Progenitor cell of endocrine pancreas (in vitro differentiated cells): ENCODE results near the gene ZNF607. TPM values are rescaled to one million over a fixed set of nuclear protein-coding genes. Genes with fewer than 3 reads are reported as not detected.

Experiments
- DNase-seq: peaks from one replicate; pipeline ENCODE4 v3.0.0; 2021; ENCODE audit warnings: low spot score; ENCODE audit not compliant: unreplicated experiment
- H3K27ac Mint-ChIP-seq: 2 replicates; pipeline ENCODE4 v1.8.0; 2021; ENCODE audit warnings: mild to moderate bottlenecking, moderate library complexity, mixed read lengths
- H3K27me3 Mint-ChIP-seq: 2 replicates; pipeline ENCODE4 v1.8.0; 2021; ENCODE audit warnings: mixed read lengths
- H3K36me3 Mint-ChIP-seq: 2 replicates; pipeline ENCODE4 v1.8.0; 2022; ENCODE audit warnings: mixed read lengths; ENCODE audit not compliant: insufficient read depth
- H3K4me1 Mint-ChIP-seq: 2 replicates; pipeline ENCODE4 v1.8.0; 2021; ENCODE audit warnings: low read depth, mixed read lengths
- H3K4me3 Mint-ChIP-seq: 2 replicates; pipeline ENCODE4 v1.8.0; 2021; ENCODE audit warnings: low read depth, mild to moderate bottlenecking, moderate library complexity, mixed read lengths
- H3K9me3 Mint-ChIP-seq: 2 replicates; pipeline ENCODE4 v1.8.0; 2021; ENCODE audit warnings: low read depth, mixed read lengths
- total RNA-seq: library from RNA; stranded (reverse); gene quantifications from 2 replicates; pipeline ENCODE4 v1.2.1, GENCODE V29; 2021
- TF ChIP-seq, protein P1 (sequence below): fragments of 200-600 bp; sonication (generic); IDR thresholded peaks from one replicate; pipeline ENCODE4 v1.5.0; 2021; ENCODE audit warnings: antibody characterized with exemption, mild to moderate bottlenecking; ENCODE audit not compliant: unreplicated experiment

ZNF607 gene
- total RNA-seq, 1 donor from 2014 or later, result 28.9 TPM

DNA sequence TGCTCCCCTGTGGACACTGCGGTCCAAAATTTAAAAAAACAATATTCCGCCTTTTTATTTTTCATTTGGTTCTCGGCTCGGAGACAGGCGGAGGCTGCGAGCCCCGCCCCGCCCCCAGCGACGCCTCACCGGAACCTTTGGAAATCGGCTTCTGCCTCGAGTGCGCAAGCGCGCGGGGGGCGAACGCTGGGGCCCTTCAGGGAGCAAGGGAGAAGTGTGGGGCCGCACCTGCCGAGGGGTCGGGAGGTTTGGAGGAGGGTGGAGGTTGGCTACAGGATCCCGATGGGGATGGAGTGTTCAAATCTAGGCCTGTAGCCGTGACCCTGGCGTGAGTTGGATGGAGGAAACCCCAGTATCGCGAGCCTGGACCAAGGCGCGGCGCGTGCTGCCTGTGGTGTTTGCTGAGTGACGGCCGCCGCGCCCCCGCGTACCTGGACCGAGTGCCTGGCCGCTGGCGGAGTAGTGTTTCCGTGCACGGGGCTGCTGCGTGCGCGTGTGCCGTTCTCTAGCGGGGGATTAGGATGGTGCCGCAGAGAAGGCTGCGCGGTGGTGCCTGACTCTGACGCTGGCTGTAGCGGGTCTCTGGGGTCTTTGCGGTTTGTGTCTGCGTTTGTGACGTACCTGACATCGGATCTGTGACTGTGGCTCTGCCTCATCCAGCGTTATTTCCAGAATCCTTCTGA, 63.7 kb downstream of the ZNF607 start:
- peak overlapping the region; percentile 96 for H3K27ac Mint-ChIP-seq
- DNase-seq, result peak; percentile 81
- H3K4me1 Mint-ChIP-seq, result peaks cover 16% of the 10 kb centered on the region
- H3K9me3 Mint-ChIP-seq, result peaks cover 3% of the 10 kb centered on the region
- peak overlapping the region; percentile 89 for H3K4me3 Mint-ChIP-seq
- peaks cover 2% of the 10 kb centered on the region for H3K36me3 Mint-ChIP-seq
- TF ChIP-seq, protein P1, sequence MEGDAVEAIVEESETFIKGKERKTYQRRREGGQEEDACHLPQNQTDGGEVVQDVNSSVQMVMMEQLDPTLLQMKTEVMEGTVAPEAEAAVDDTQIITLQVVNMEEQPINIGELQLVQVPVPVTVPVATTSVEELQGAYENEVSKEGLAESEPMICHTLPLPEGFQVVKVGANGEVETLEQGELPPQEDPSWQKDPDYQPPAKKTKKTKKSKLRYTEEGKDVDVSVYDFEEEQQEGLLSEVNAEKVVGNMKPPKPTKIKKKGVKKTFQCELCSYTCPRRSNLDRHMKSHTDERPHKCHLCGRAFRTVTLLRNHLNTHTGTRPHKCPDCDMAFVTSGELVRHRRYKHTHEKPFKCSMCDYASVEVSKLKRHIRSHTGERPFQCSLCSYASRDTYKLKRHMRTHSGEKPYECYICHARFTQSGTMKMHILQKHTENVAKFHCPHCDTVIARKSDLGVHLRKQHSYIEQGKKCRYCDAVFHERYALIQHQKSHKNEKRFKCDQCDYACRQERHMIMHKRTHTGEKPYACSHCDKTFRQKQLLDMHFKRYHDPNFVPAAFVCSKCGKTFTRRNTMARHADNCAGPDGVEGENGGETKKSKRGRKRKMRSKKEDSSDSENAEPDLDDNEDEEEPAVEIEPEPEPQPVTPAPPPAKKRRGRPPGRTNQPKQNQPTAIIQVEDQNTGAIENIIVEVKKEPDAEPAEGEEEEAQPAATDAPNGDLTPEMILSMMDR, result no peak
- no peaks in the 10 kb centered on the region for H3K27me3 Mint-ChIP-seq

DNA sequence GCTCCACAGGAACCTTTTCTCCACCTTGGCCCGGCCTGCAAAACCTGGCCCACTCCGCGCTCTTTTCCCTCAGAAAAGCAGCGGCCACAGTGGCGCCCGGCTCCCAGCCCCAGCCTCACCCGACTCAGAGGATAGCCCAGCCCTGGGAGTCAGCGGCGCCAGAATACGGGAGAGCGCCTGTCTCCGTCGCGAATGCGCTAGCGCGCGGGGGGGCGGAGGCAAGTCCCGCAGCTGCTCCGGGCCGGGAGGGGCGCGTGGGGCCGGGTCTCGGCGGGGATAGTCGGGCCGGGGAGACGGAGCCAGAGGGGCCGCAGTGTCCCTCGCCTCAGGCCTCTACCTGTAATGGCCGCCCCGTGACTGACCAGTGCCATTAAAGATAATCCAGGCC, 64.3 kb downstream of the ZNF607 start, which contains the start of gene ZFP30:
Gene ZFP30, minus strand, starts transcription at position 165 of the 388 bp plus-strand sequence. CDS start 7,643 bp downstream, outside the sequence.
- Mint-ChIP-seq H3K27ac (peak within 1 kb of the TSS; percentile 96), H3K4me1 (peaks cover 16% of the 10 kb centered on the region), H3K27me3 (no peaks in the 10 kb centered on the region), H3K9me3 (peaks cover 3% of the 10 kb centered on the region), H3K36me3 (peaks cover 6% of the 10 kb centered on the region), H3K4me3 (peak within 1 kb of the TSS; percentile 89)
- TF ChIP-seq, protein P1, result no peak
- DNase-seq, result peak; percentile 88

DNA sequence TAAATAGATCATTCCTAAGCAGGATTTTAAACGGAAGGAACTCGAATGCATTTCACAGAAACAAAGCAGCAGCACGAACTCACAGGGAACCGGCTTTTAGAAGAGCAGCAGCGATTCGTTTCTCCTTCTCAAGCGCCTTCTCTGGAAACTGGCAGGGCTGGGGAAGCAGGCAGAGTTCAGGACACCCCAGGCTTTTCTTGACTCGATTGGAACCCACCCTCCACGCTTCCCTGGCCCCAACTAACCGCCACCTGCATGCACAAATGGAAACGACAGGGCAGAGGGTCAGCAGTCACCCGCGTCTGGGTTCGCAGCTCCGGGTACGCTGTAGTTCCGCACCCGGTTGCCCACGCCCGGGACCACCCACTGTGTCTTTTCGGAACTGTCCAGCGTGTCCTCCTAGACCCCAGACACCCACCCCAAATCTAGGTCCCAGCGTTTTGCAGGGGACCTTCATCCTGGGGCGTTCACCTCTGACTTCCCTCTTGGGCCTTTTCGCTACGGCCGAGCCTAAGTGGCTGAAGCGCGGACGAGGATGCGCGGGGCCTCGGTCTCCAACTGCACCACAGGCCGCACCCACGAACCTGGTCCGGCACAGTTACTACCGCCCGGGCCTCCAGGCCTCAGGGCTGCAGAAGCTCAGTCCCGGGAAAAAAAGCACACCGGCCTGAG, 64.8 kb downstream of the ZNF607 start:
- Mint-ChIP-seq H3K36me3 (peaks cover 8% of the 10 kb centered on the region), H3K27ac (peak overlapping the region; percentile 96), H3K4me1 (peaks cover 16% of the 10 kb centered on the region), H3K9me3 (peaks cover 3% of the 10 kb centered on the region), H3K27me3 (no peaks in the 10 kb centered on the region), H3K4me3 (peak overlapping the region; percentile 89)
- TF ChIP-seq, protein P1, result no peak
- peak; percentile 21 for DNase-seq

DNA sequence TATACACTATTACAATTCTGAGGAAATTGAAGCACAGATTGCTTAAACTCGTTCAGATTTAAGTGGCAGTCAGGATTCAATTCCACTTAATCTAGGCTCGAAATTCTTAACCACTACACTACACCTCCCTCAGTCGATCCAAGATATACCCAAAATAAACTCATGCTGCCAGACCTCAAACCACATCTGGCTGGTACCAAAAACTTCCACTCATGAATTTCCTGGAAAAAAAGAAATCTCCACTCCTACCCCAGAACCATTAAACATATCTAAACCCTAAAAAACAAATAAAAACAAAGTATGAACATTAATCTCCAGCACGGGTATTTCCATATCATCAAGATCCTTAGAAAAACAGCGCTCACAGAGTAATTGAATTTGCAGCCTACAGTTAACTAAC, 65.4 kb downstream of the ZNF607 start:
- Mint-ChIP-seq H3K4me3 (peak overlapping the region; percentile 89), H3K36me3 (peaks cover 11% of the 10 kb centered on the region), H3K27ac (peak overlapping the region; percentile 96), H3K27me3 (no peaks in the 10 kb centered on the region), H3K9me3 (peaks cover 3% of the 10 kb centered on the region), H3K4me1 (peaks cover 16% of the 10 kb centered on the region)
- DNase-seq, result no peak
- TF ChIP-seq, protein P1, result no peak

Other genes starting within 250 kb of the ZNF607 start
- 24.8 and 30.9 TPM in 2 replicates for gene ZNF793, start 212.8 kb downstream of the ZNF607 start, total RNA-seq
- 8.5 and 11.2 TPM in 2 replicates for gene ZNF571, start 125.0 kb downstream of the ZNF607 start, total RNA-seq
- gene ZNF540, start 124.9 kb downstream of the ZNF607 start, total RNA-seq, result 0.79 and 0.98 TPM in 2 replicates
- 32.0 and 35.7 TPM in 2 replicates for gene ZFP30, start 64.3 kb downstream of the ZNF607 start, total RNA-seq
- gene ZNF573, start 59.8 kb upstream of the ZNF607 start, total RNA-seq, result 12.7 and 17.1 TPM in 2 replicates
- gene WDR87, start 186.8 kb upstream of the ZNF607 start, total RNA-seq, result 0.02 TPM in 1 of 2 replicates, not detected in the other
- 126 and 132 TPM in 2 replicates for gene SIPA1L3, start 187.4 kb upstream of the ZNF607 start, total RNA-seq